Tibial nerve (tissue), 4 donors: ENCODE measurements around the gene GALNS. TPM values are rescaled to one million over a fixed set of nuclear protein-coding genes. Genes with fewer than 3 reads are reported as not detected.

Source experiments
- DNase-seq, 2 donors: peaks; one replicate each; pipeline ENCODE4 v3.0.0-alpha.2; 2019; ENCODE audit warnings: low spot score in 2 of 2
- H3K27ac ChIP-seq, 4 donors: fragments of 200-600 bp; sonication (generic) in 3 of 4; one replicate each; pipeline ENCODE4 v1.5.1; 2017 to 2019; ENCODE audit warnings: mild to moderate bottlenecking in 1 of 4
- H3K27me3 ChIP-seq, 2 donors: fragments of 200-600 bp; sonication (generic) in 1 of 2; one replicate each; pipeline versions ENCODE4 v1.5.1 to v1.6.0; 2017 to 2019
- H3K36me3 ChIP-seq, 3 donors: fragments of 200-600 bp; sonication (generic); one replicate each; pipeline ENCODE4 v1.5.1; 2018 to 2019
- H3K4me1 ChIP-seq, 4 donors: fragments of 200-600 bp; sonication (generic) in 3 of 4; one replicate each; pipeline ENCODE4 v1.5.1; 2017 to 2019
- H3K4me3 ChIP-seq, 4 donors: fragments of 200-600 bp; sonication (generic) in 3 of 4; one replicate each; pipeline ENCODE4 v1.5.1; 2017 to 2019; ENCODE audit warnings: mild to moderate bottlenecking in 1 of 4, moderate library complexity in 1 of 4
- H3K9me3 ChIP-seq, 4 donors: fragments of 200-600 bp; sonication (generic) in 3 of 4; one replicate each; pipeline ENCODE4 v1.5.1; 2017 to 2019
- EP300 ChIP-seq, 2 donors: sonication (generic); formaldehyde crosslinking; IDR thresholded peaks; one replicate each; pipeline ENCODE4 v1.6.1; 2017; ENCODE audit warnings: antibody characterized with exemption in 2 of 2, mild to moderate bottlenecking in 1 of 2
- POLR2A ChIP-seq, 2 donors: fragments of 450-650 bp; IDR thresholded peaks; one replicate each; pipeline ENCODE4 v1.6.1; 2017; ENCODE audit warnings: antibody characterized with exemption in 2 of 2, mild to moderate bottlenecking in 2 of 2, moderate library complexity in 2 of 2
- WGBS, 2 donors: methylation state at CpG; one replicate each; pipeline ENCODE4 v1.1.5; 2018; 5-methylcytosine and 5-hydroxymethylcytosine counted together
- total RNA-seq, 4 donors: library from RNA; depleted of rRNA; stranded (reverse); fragments of >200 nt; gene quantifications; one replicate each; pipeline ENCODE4 v1.1.0, GENCODE V29; 2016
- TF ChIP-seq, protein P1 (sequence below), 5 experiments: fragments of 200-600 bp in 3 of 5; fragments of 450-650 bp in 2 of 5; sonication (generic) in 3 of 5; IDR thresholded peaks; one replicate each; pipeline ENCODE4 v1.5.1; 2016 to 2019; ENCODE audit warnings: antibody characterized with exemption in 5 of 5, mild to moderate bottlenecking in 3 of 5, moderate library complexity in 2 of 5

Gene GALNS
- total RNA-seq, 4 donors from 2014 or later = 15.1 to 80.1 (median 43.2) TPM

DNA sequence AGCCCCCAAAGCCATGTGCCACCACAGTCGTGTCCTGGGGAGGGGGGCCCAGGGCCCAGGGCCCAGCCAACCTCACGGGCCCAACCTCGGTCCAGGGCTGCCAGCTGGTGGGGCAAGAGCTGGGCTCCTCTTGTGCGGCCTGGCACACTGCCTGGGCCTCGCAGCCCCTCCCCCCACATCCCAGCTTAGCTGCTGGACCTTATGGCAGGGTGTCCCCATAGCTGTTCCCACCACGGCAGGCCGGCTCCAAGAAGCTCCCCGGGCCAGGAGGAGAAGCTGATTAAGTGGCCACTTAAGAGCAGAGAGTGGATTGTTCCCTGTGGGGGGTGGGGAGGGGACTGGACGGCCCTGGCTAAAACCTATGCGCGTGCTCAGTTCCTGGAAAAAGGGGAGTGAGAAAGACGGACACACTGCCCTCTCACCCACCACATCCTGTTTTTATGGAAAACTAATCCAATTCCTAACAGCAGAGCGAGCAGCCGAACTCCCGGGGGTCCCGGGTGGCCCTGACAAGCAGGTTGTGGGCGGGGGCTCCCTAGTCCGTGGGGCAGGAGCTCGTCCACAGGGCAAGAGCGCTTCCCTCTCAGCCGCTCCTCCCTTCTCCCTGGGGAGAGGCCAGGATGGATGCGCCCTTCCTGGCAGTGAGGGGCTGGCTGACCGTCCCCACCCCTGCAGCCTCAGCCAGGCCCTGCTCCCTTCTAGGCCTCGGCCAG, 88.5 kb downstream of the GALNS start:
- Histone ChIP-seq H3K4me3 (no peak overlapping the region), H3K4me1 (peaks cover 0 to 81% (median 58%) of the 10 kb centered on the region in 4 donors), H3K36me3 (peaks cover 0 to 16% (median 0%) of the 10 kb centered on the region in 3 donors), H3K27ac (peak overlapping the region in 3 of 4 donors; percentile 1 to 75 (median 69)), H3K27me3 (no peaks in the 10 kb centered on the region), H3K9me3 (no peaks in the 10 kb centered on the region)
- DNase-seq = no peak
- WGBS, 2 donors = 21 to 28% methylated on average over 7 to 19 of the region's 24 CpGs
- TF ChIP-seq, protein P1, sequence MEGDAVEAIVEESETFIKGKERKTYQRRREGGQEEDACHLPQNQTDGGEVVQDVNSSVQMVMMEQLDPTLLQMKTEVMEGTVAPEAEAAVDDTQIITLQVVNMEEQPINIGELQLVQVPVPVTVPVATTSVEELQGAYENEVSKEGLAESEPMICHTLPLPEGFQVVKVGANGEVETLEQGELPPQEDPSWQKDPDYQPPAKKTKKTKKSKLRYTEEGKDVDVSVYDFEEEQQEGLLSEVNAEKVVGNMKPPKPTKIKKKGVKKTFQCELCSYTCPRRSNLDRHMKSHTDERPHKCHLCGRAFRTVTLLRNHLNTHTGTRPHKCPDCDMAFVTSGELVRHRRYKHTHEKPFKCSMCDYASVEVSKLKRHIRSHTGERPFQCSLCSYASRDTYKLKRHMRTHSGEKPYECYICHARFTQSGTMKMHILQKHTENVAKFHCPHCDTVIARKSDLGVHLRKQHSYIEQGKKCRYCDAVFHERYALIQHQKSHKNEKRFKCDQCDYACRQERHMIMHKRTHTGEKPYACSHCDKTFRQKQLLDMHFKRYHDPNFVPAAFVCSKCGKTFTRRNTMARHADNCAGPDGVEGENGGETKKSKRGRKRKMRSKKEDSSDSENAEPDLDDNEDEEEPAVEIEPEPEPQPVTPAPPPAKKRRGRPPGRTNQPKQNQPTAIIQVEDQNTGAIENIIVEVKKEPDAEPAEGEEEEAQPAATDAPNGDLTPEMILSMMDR (IDR thresholded peaks at IDR 0.05) = no peak
- TF ChIP-seq EP300 (IDR thresholded peaks at IDR 0.05) (no peak), POLR2A (IDR thresholded peaks at IDR 0.05) (no peak)

DNA sequence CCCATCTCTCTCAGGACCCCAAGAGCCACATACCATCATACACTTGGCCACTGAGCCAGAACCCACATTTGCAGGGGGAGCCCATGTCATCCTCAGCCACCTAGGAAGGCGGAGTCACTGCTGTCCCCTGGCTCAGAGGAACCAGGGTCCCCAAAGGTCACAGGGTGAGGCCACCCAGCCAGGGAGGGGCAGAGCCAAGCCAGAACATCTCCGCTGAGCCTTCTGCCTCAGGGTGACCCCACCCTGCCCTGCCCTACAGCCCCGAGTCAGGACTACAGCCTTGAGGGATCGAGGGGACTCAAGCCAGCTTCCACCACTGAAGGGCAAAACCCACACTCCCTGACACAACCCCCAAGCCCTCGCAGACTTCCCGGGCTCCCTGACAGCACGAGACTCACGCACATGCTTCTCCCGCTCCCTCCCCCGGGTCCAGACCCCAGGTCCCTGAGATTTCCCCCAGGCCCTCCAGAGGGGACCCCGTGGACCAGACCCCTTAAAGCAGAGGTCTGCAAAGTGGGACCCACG, 89.1 kb downstream of the GALNS start:
- Histone ChIP-seq H3K27me3 (no peaks in the 10 kb centered on the region), H3K36me3 (peaks cover 0 to 16% (median 0%) of the 10 kb centered on the region in 3 donors), H3K27ac (peak overlapping the region in 3 of 4 donors; percentile 1 to 75 (median 69)), H3K9me3 (no peaks in the 10 kb centered on the region), H3K4me1 (peaks cover 0 to 81% (median 53%) of the 10 kb centered on the region in 4 donors), H3K4me3 (no peak overlapping the region)
- TF ChIP-seq, protein P1 (IDR thresholded peaks at IDR 0.05) = no peak
- TF ChIP-seq POLR2A (IDR thresholded peaks at IDR 0.05) (no peak), EP300 (IDR thresholded peaks at IDR 0.05) (no peak)
- no peak for DNase-seq
- WGBS, 2 donors = 51 to 65% methylated on average over 10 to 12 of the region's 12 CpGs

DNA sequence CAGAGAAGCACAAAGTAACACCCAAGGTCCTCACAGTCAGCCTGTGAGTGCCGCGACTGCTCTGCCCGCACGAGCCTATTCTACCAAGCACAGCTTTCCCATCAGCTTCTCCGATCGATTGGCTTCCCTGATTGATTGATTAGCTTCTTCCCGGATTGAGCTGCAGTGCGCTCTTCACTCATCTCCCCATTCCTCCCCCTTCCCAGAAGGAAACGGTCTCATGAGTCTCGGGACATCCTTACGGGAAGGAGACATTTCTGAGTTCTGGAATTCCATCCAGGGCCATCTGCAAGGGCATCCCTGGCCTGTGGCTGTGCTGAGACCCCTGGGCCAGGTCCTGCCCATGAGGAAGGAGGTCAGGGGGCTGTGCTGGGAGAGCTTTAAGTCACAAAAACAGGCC, 89.8 kb downstream of the GALNS start:
- Histone ChIP-seq H3K9me3 (no peaks in the 10 kb centered on the region), H3K36me3 (peaks cover 0 to 16% (median 0%) of the 10 kb centered on the region in 3 donors), H3K4me3 (no peak overlapping the region), H3K4me1 (peaks cover 0 to 81% (median 49%) of the 10 kb centered on the region in 4 donors), H3K27ac (peak overlapping the region in 2 of 4 donors; percentile 69 to 75), H3K27me3 (no peaks in the 10 kb centered on the region)
- WGBS, 2 donors = 74 to 89% methylated on average over 11 of the region's 11 CpGs
- TF ChIP-seq, protein P1 (IDR thresholded peaks at IDR 0.05) = no peak
- no peak for TF ChIP-seq EP300 (IDR thresholded peaks at IDR 0.05)
- TF ChIP-seq POLR2A (IDR thresholded peaks at IDR 0.05) = no peak
- no peak for DNase-seq

DNA sequence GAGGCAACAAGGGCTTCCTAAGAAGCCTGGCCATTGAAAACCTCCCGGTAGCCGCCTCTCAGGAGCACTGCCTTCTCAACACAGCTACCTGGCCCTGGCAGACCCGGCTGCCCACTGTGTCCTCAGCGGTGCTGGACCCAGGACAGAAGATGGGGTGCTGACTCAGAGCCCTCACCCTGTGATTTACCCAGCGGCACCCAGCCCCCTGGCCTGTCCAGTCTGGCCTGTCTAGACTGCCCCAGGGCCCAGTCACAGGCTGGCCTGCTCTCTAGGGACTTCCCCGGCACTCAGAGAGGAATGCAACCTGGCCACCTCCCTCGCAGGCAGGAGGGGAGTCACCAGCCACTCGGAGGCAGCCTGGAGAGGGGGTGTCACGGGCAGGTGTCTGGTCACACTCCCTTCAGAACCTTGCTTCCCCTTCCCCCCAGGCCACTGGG, 91.8 kb downstream of the GALNS start:
- H3K27me3 ChIP-seq = no peaks in the 10 kb centered on the region
- no peaks in the 10 kb centered on the region for H3K9me3 ChIP-seq
- H3K4me1 ChIP-seq = peaks cover 0 to 82% (median 35%) of the 10 kb centered on the region in 4 donors
- DNase-seq = no peak
- no peak overlapping the region for H3K4me3 ChIP-seq
- 75 to 86% methylated on average over 4 to 9 of the region's 9 CpGs for WGBS, 2 donors
- no peak for TF ChIP-seq EP300 (IDR thresholded peaks at IDR 0.05)
- TF ChIP-seq, protein P1 (IDR thresholded peaks at IDR 0.05) = no peak
- no peak for TF ChIP-seq POLR2A (IDR thresholded peaks at IDR 0.05)
- no peak overlapping the region for H3K27ac ChIP-seq
- peaks cover 0 to 16% (median 0%) of the 10 kb centered on the region in 3 donors for H3K36me3 ChIP-seq

DNA sequence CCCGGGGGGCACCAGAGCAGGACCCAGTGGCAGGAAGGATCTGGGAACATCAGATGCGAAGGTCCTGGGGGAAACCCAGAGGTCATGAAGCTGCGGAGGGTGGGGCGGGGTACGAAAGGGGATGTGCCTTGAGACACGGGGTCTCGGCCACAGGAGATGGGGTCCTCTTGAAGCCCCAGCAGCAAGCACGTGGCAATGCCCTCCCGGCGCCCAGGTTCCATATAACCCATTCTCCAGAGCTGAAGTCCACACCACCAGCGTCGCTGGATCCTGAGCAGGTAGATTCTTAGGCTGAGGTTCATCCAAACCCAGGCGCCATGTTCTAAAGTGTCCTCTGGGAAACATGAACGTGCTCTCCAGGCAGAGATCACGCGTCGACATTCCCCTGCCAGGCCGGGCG, 92.7 kb downstream of the GALNS start:
- H3K4me3 ChIP-seq = no peak overlapping the region
- WGBS, 2 donors = 87 to 93% methylated on average over 19 of the region's 19 CpGs
- H3K36me3 ChIP-seq = peaks cover 0 to 21% (median 0%) of the 10 kb centered on the region in 3 donors
- H3K9me3 ChIP-seq = peaks cover 0 to 4% (median 0%) of the 10 kb centered on the region in 4 donors
- H3K27ac ChIP-seq = no peak overlapping the region
- TF ChIP-seq EP300 (IDR thresholded peaks at IDR 0.05) = no peak
- TF ChIP-seq, protein P1 (IDR thresholded peaks at IDR 0.05) = no peak
- H3K4me1 ChIP-seq = peaks cover 0 to 81% (median 29%) of the 10 kb centered on the region in 4 donors
- H3K27me3 ChIP-seq = no peaks in the 10 kb centered on the region
- no peak for DNase-seq
